Keratinocyte (primary cell): ENCODE results near the gene DOC2A. TPM values are rescaled to one million over a fixed set of nuclear protein-coding genes. Genes with fewer than 3 reads are reported as not detected.
"Not testable (repeated sequence)": the region's sequence is repeated elsewhere in the genome, so short reads cannot be mapped to it uniquely, and the experiment has no call there.

Source experiments
- DNase-seq: peaks from one replicate; pipeline ENCODE4 v3.0.0-alpha.2; 2011; ENCODE audit warnings: low read depth, missing footprints, low spot score
- FAIRE-seq: peaks from 2 replicates; lab custom pipeline; 2011; peaks lifted over from hg19 to GRCh38; lab: Jason Lieb, UNC
- H2AFZ ChIP-seq: 2 replicates; pipeline ENCODE4 v1.6.0; 2012; ENCODE audit warnings: low read length, control low read depth, inconsistent platforms; ENCODE audit not compliant: control insufficient read depth
- H3K27ac ChIP-seq: 2 replicates; pipeline ENCODE4 v1.5.1; 2011; ENCODE audit warnings: low read length; ENCODE audit not compliant: control insufficient read depth, insufficient read depth
- H3K27me3 ChIP-seq: 3 replicates; pipeline ENCODE4 v1.6.0; 2011; ENCODE audit warnings: low read length; ENCODE audit not compliant: control insufficient read depth, insufficient read depth; ENCODE audit errors: extremely low read depth
- H3K36me3 ChIP-seq, 2 experiments: 2 replicates in 1 of 2; 3 replicates in 1 of 2; pipeline ENCODE4 v1.5.1; 2011; ENCODE audit warnings: low read length in 2 of 2, mild to moderate bottlenecking in 1 of 2; ENCODE audit not compliant: control insufficient read depth in 2 of 2, insufficient read depth in 2 of 2; ENCODE audit errors: extremely low read depth in 1 of 2
- H3K4me1 ChIP-seq: 3 replicates; pipeline ENCODE4 v1.5.1; 2011; ENCODE audit warnings: low read length; ENCODE audit not compliant: control insufficient read depth, insufficient read depth; ENCODE audit errors: extremely low read depth
- H3K4me2 ChIP-seq: 3 replicates; pipeline ENCODE4 v1.6.0; 2011; ENCODE audit warnings: low read depth, low read length; ENCODE audit not compliant: control insufficient read depth, insufficient read depth; ENCODE audit errors: extremely low read depth
- H3K4me3 ChIP-seq, 3 experiments: fragments of 200-600 bp in 1 of 3; sonication (generic) in 1 of 3; 2 replicates in 2 of 3; 3 replicates in 1 of 3; pipeline ENCODE4 v1.5.1; 2011 to 2016; ENCODE audit warnings: low read length in 3 of 3, mild to moderate bottlenecking in 3 of 3, control low read depth in 2 of 3, inconsistent platforms in 1 of 3, low read depth in 1 of 3, mixed read lengths in 1 of 3, mixed run types in 1 of 3, moderate library complexity in 1 of 3; ENCODE audit not compliant: control insufficient read depth in 2 of 3, insufficient read depth in 2 of 3; ENCODE audit errors: extremely low read depth in 1 of 3
- H3K79me2 ChIP-seq: 2 replicates; pipeline ENCODE4 v1.6.0; 2012; ENCODE audit warnings: low read length; ENCODE audit not compliant: control insufficient read depth, insufficient read depth
- H3K9ac ChIP-seq: 3 replicates; pipeline ENCODE4 v1.6.0; 2011; ENCODE audit warnings: low read length; ENCODE audit not compliant: control insufficient read depth, insufficient read depth; ENCODE audit errors: extremely low read depth
- H3K9me1 ChIP-seq: 3 replicates; pipeline ENCODE4 v1.6.0; 2011; ENCODE audit warnings: low read length; ENCODE audit not compliant: control insufficient read depth, insufficient read depth; ENCODE audit errors: extremely low read depth
- H3K9me3 ChIP-seq: 2 replicates; pipeline ENCODE4 v1.5.1; 2012; ENCODE audit warnings: low read depth, low read length; ENCODE audit not compliant: control insufficient read depth
- H4K20me1 ChIP-seq: 3 replicates; pipeline ENCODE4 v1.6.0; 2011; ENCODE audit warnings: low read length; ENCODE audit not compliant: control insufficient read depth, insufficient read depth; ENCODE audit errors: extremely low read depth
- CTCF ChIP-seq, 3 experiments: IDR thresholded peaks in 1 of 3; conservative IDR thresholded peaks in 1 of 3; optimal IDR thresholded peaks in 1 of 3; 2 replicates in 2 of 3; 3 replicates in 1 of 3; pipeline versions ENCODE3 to v1.5.1; 2011; ENCODE audit warnings: low read length in 3 of 3, mild to moderate bottlenecking in 3 of 3, moderate library complexity in 2 of 3, control low read depth in 1 of 3, inconsistent platforms in 1 of 3; ENCODE audit not compliant: insufficient read depth in 2 of 3; ENCODE audit errors: extremely low read depth in 1 of 3
- EZH2 ChIP-seq: IDR thresholded peaks from one replicate; pipeline ENCODE4 v1.6.1; 2012; ENCODE audit warnings: inconsistent platforms, mild to moderate bottlenecking, low read length, moderate library complexity
- dilution Hi-C: fragments of 300-500 bp; cut with MboI; formaldehyde crosslinking; loops from one replicate; pipeline ENCODE4 v1.7.0; 2020; ENCODE audit warnings: low sequenced_read_pairs; ENCODE audit not compliant: extremely low pct_ligation_motif_present
- polyA plus RNA-seq, 5 experiments: library from polyadenylated mRNA; depleted of rRNA in 3 of 5; stranded (reverse) in 3 of 5; stranded (forward) in 1 of 5; unstranded in 1 of 5; fragments of >200 nt; gene quantifications; 1 replicate in 1 of 5; 2 replicates in 3 of 5; 3 replicates in 1 of 5; pipeline versions ENCODE4 v1.2.1 to v1.2.3, GENCODE V29; 2011 to 2012; ENCODE audit warnings: missing spikeins in 2 of 5, low read depth in 1 of 5, low replicate concordance in 1 of 5

The DOC2A gene
- polyA plus RNA-seq, 1 donor (not counting 4 experiments of a cell fraction or from before 2014, with no cell fraction given), result 0.26 TPM

- H3K79me2 ChIP-seq, result no peaks in the 10 kb centered on the region
- FAIRE-seq, result no peak
- H3K9me3 ChIP-seq, result no peaks in the 10 kb centered on the region
- TF ChIP-seq EZH2 (no peak), CTCF (optimal IDR thresholded peaks at IDR 0.05 in 1 of 3, IDR thresholded peaks at IDR 0.05 in 1 of 3, conservative IDR thresholded peaks at IDR 0.05 in 1 of 3; ENCODE audit: extremely low read depth in 1 of 3, insufficient read depth in 2 of 3, low read length in 3 of 3) (no peak)
- H3K9ac ChIP-seq, result no peak within 1 kb of the TSS
- H3K4me1 ChIP-seq, result peaks cover 4% of the 10 kb centered on the region
- H3K4me3 ChIP-seq, result no peak within 1 kb of the TSS
- dilution Hi-C loops, result no loop called here
- no peak within 1 kb of the TSS for H3K27ac ChIP-seq
- H3K9me1 ChIP-seq, result no peaks in the 10 kb centered on the region
- H2AFZ ChIP-seq, result no peak within 1 kb of the TSS
- no peaks in the 10 kb centered on the region for H3K36me3 ChIP-seq
- DNase-seq, result no peak
- no peak within 1 kb of the TSS for H3K4me2 ChIP-seq
- no peaks in the 10 kb centered on the region for H4K20me1 ChIP-seq
- H3K27me3 ChIP-seq, result peaks cover under 1% of the 10 kb centered on the region
Measured at GRCh38 chr16:30022887-30023286, 12.1 kb upstream of the DOC2A start, which contains the start of gene C16orf92. C16orf92 (plus strand) TSS chr16:30023198; CDS start chr16:30023341, 143 bp downstream.

- no peak for TF ChIP-seq EZH2
- no peak for TF ChIP-seq CTCF (optimal IDR thresholded peaks at IDR 0.05 in 1 of 3, IDR thresholded peaks at IDR 0.05 in 1 of 3, conservative IDR thresholded peaks at IDR 0.05 in 1 of 3; ENCODE audit: extremely low read depth in 1 of 3, insufficient read depth in 2 of 3, low read length in 3 of 3)
- no peak for FAIRE-seq
- H3K27me3 ChIP-seq, result no peaks in the 10 kb centered on the region
- H2AFZ ChIP-seq, result no peak overlapping the region
- no peak overlapping the region for H3K9ac ChIP-seq
- H3K4me3 ChIP-seq, result no peak overlapping the region
- H3K79me2 ChIP-seq, result no peaks in the 10 kb centered on the region
- peaks cover 4% of the 10 kb centered on the region for H3K4me1 ChIP-seq
- no peak overlapping the region for H3K4me2 ChIP-seq
- DNase-seq, result no peak
- H3K27ac ChIP-seq, result no peak overlapping the region
- dilution Hi-C loops, result no loop called here
- no peaks in the 10 kb centered on the region for H3K9me1 ChIP-seq
- no peaks in the 10 kb centered on the region for H4K20me1 ChIP-seq
- H3K9me3 ChIP-seq, result no peaks in the 10 kb centered on the region
- H3K36me3 ChIP-seq, result no peaks in the 10 kb centered on the region
Measured at GRCh38 chr16:30018731-30019158, 7.9 kb upstream of the DOC2A start.

- DNase-seq, H3K4me1 ChIP-seq, FAIRE-seq, H3K9me1 ChIP-seq, H3K4me3 ChIP-seq, dilution Hi-C loops, H3K4me2 ChIP-seq, H4K20me1 ChIP-seq, H3K27me3 ChIP-seq, H3K9me3 ChIP-seq, H2AFZ ChIP-seq, H3K27ac ChIP-seq, H3K9ac ChIP-seq, H3K36me3 ChIP-seq, H3K79me2 ChIP-seq: not testable (repeated sequence)
Measured at GRCh38 chr16:30017937-30018336, 7.1 kb upstream of the DOC2A start.
